HEK293 (cell line): Measurements from ENCODE around the gene NECAB2.

Experiments used
- CTCF ChIA-PET: fragments of 350-600 bp; formaldehyde crosslinking; extraction: SDS; loops from one replicate; lab custom pipeline; 2021; ENCODE audit warnings: antibody characterized with exemption; lab: Yijun Ruan, JAX
- POLR2A ChIA-PET: fragments of 300-600 bp; formaldehyde crosslinking; extraction: SDS; loops from one replicate; lab custom pipeline; 2020; ENCODE audit warnings: antibody characterized with exemption, inconsistent platforms; lab: Yijun Ruan, JAX
- H3K27ac ChIP-seq: fragments of 200-500 bp; sonication (Bioruptor generic); 2 replicates; pipeline ENCODE4 v1.5.1; 2014; ENCODE audit warnings: low read depth, low read length, control low read depth, inconsistent platforms; ENCODE audit errors: extremely low read depth
- H3K36me3 ChIP-seq, 2 experiments: fragments of 200-500 bp in 1 of 2; sonication (Bioruptor generic) in 1 of 2; 1 replicate in 1 of 2; 2 replicates in 1 of 2; pipeline ENCODE4 v1.5.1; 2014 to 2017; ENCODE audit warnings: inconsistent platforms in 2 of 2, low read length in 2 of 2; ENCODE audit not compliant: control insufficient read depth in 2 of 2, insufficient read depth in 1 of 2
- H3K4me1 ChIP-seq: fragments of 200-500 bp; sonication (Bioruptor generic); 2 replicates; pipeline ENCODE4 v1.5.1; 2014; ENCODE audit warnings: mild to moderate bottlenecking, low read length, inconsistent platforms; ENCODE audit not compliant: control insufficient read depth, insufficient read depth
- H3K4me3 ChIP-seq: 2 replicates; pipeline ENCODE4 v1.5.1; 2011; ENCODE audit warnings: low read depth, mild to moderate bottlenecking, control low read depth, low read length, moderate library complexity
- H3K9me3 ChIP-seq: fragments of 200-500 bp; sonication (Bioruptor generic); 2 replicates; pipeline ENCODE4 v1.5.1; 2014; ENCODE audit warnings: low read depth, low read length, inconsistent platforms; ENCODE audit not compliant: control insufficient read depth, insufficient read depth
- MYNN ChIP-seq: fragments of 450-650 bp; formaldehyde crosslinking; IDR thresholded peaks from 2 replicates; pipeline ENCODE4 v1.5.1; 2016; ENCODE audit warnings: missing biosample characterization, missing genetic modification characterization, borderline replicate concordance
- ZBTB17 ChIP-seq: fragments of 450-650 bp; formaldehyde crosslinking; IDR thresholded peaks from 2 replicates; pipeline ENCODE4 v1.5.1; 2016; ENCODE audit warnings: missing biosample characterization, missing genetic modification characterization
- ZBTB48 ChIP-seq: fragments of 450-650 bp; formaldehyde crosslinking; IDR thresholded peaks from 2 replicates; pipeline ENCODE4 v1.5.1; 2016; ENCODE audit warnings: missing biosample characterization, missing genetic modification characterization
- ZNF10 ChIP-seq: fragments of 450-650 bp; formaldehyde crosslinking; IDR thresholded peaks from 2 replicates; pipeline ENCODE4 v1.5.1; 2017; ENCODE audit warnings: missing biosample characterization, missing genetic modification characterization
- ZNF449 ChIP-seq: fragments of 450-650 bp; formaldehyde crosslinking; IDR thresholded peaks from 2 replicates; pipeline ENCODE4 v1.5.1; 2017; ENCODE audit warnings: missing biosample characterization, mild to moderate bottlenecking, missing genetic modification characterization, moderate library complexity
- ZNF518A ChIP-seq: fragments of 450-650 bp; formaldehyde crosslinking; conservative IDR thresholded peaks from 2 replicates; pipeline ENCODE4 v1.5.1; 2016; ENCODE audit warnings: low read depth, missing biosample characterization, missing genetic modification characterization
- ZNF529 ChIP-seq: fragments of 450-650 bp; formaldehyde crosslinking; IDR thresholded peaks from 2 replicates; pipeline ENCODE4 v1.5.1; 2017; ENCODE audit warnings: missing genetic modification characterization, missing biosample characterization; ENCODE audit not compliant: insufficient replicate concordance
- ZNF555 ChIP-seq: fragments of 450-650 bp; formaldehyde crosslinking; conservative IDR thresholded peaks from 2 replicates; pipeline ENCODE4 v1.5.1; 2017; ENCODE audit warnings: missing biosample characterization, mild to moderate bottlenecking, missing genetic modification characterization, inconsistent platforms
- ZNF645 ChIP-seq: fragments of 450-650 bp; formaldehyde crosslinking; IDR thresholded peaks from 2 replicates; pipeline ENCODE4; 2016; ENCODE audit warnings: missing biosample characterization, missing genetic modification characterization
- ZNF677 ChIP-seq: fragments of 450-650 bp; IDR thresholded peaks from 2 replicates; pipeline ENCODE4 v1.5.0; 2018; ENCODE audit warnings: missing biosample characterization, mild to moderate bottlenecking, missing genetic modification characterization, moderate library complexity
- ZNF704 ChIP-seq: fragments of 450-650 bp; formaldehyde crosslinking; IDR thresholded peaks from 2 replicates; pipeline ENCODE4 v1.5.1; 2016; ENCODE audit warnings: missing biosample characterization, missing genetic modification characterization
- ZNF777 ChIP-seq: fragments of 450-650 bp; formaldehyde crosslinking; IDR thresholded peaks from 2 replicates; pipeline ENCODE4 v1.5.1; 2017; ENCODE audit warnings: missing biosample characterization, missing genetic modification characterization, borderline replicate concordance
- ZSCAN16 ChIP-seq: fragments of 450-650 bp; formaldehyde crosslinking; IDR thresholded peaks from 2 replicates; pipeline ENCODE4 v1.5.1; 2016; ENCODE audit warnings: missing biosample characterization, missing genetic modification characterization

NECAB2 gene

GRCh38 chr16:83955218-83956130 lies 12.6 kb upstream of the NECAB2 start:
- no peaks in the 10 kb centered on the region for H3K9me3 ChIP-seq
- H3K36me3 ChIP-seq, result no peaks in the 10 kb centered on the region
- CTCF ChIA-PET, result interaction anchor here (0.6 to 7.4 kb wide), 12 partner anchors 14 to 539 kb away, joined by 3 to 174 read pairs (median 6); no protein-coding TSS in a partner anchor
- no peak overlapping the region for H3K4me3 ChIP-seq
- H3K4me1 ChIP-seq, result no peaks in the 10 kb centered on the region; the same call in 1 of the 2 replicates
- no peak overlapping the region for H3K27ac ChIP-seq
- POLR2A ChIA-PET, result no interaction called here
- TF ChIP-seq ZNF555, result no peak
- no peak for TF ChIP-seq ZBTB17 (tag by site-specific recombination)
- TF ChIP-seq ZSCAN16, result no peak
- no peak for TF ChIP-seq ZNF10
- TF ChIP-seq MYNN (tag by site-specific recombination), result no peak
- no peak for TF ChIP-seq ZNF449
- no peak for TF ChIP-seq ZBTB48 (tag by site-specific recombination)
- no peak for TF ChIP-seq ZNF704
- TF ChIP-seq ZNF677, result no peak
- TF ChIP-seq ZNF645 (tag by site-specific recombination), result no peak
- TF ChIP-seq ZNF518A (tag by site-specific recombination), result no peak
- no peak for TF ChIP-seq ZNF529
- TF ChIP-seq ZNF777 (tag by site-specific recombination), result no peak
